AG04449 (cell line): Measurements from ENCODE around the gene SDR42E2.

Source experiments
- CTCF ChIA-PET: fragments of 350-600 bp; formaldehyde crosslinking; extraction: SDS; loops from one replicate; lab custom pipeline; 2021; ENCODE audit warnings: antibody characterized with exemption; lab: Yijun Ruan, JAX
- POLR2A ChIA-PET: fragments of 400-600, 350-600 bp; formaldehyde crosslinking; extraction: SDS; loops from one replicate; lab custom pipeline; 2020; ENCODE audit warnings: antibody characterized with exemption, inconsistent platforms; lab: Yijun Ruan, JAX
- DNase-seq: peaks from one replicate; pipeline ENCODE4 v3.0.0-alpha.2; 2010; ENCODE audit warnings: low read depth, low spot score
- H3K4me3 ChIP-seq: 2 replicates; pipeline ENCODE4 v1.5.1; 2011; ENCODE audit warnings: low read depth, mild to moderate bottlenecking, control low read depth, low read length
- CTCF ChIP-seq: IDR thresholded peaks from one replicate; pipeline ENCODE4 v1.5.1; 2011; ENCODE audit warnings: mild to moderate bottlenecking, moderate library complexity, low read length, control low read depth, inconsistent platforms; ENCODE audit not compliant: insufficient read depth; ENCODE audit errors: missing control alignments

SDR42E2 gene

GRCh38 chr16:22188595-22189442 lies 26.5 kb downstream of the SDR42E2 start:
- no peak overlapping the region for H3K4me3 ChIP-seq
- peak; percentile 73 for TF ChIP-seq CTCF
- POLR2A ChIA-PET = interaction anchor here (0.5 to 1.4 kb wide), 4 partner anchors 90 to 226 kb away, joined by 3 to 5 read pairs (median 4); no protein-coding TSS in a partner anchor
- CTCF ChIA-PET = interaction anchor here (0.6 to 11.8 kb wide), 53 partner anchors 8 to 924 kb away, joined by 3 to 272 read pairs (median 5); partner anchors contain the start of genes MOSMO, PDZD9, POLR3E and UQCRC2
- peak; percentile 83 for DNase-seq

GRCh38 chr16:22189473-22190080 lies 27.3 kb downstream of the SDR42E2 start:
- H3K4me3 ChIP-seq = peak overlapping the region; percentile 70
- TF ChIP-seq CTCF = no peak
- DNase-seq = no peak
- POLR2A ChIA-PET = interaction anchor here (1.4 kb wide), 1 partner anchor 188 kb away, joined by 4 read pairs; no protein-coding TSS in a partner anchor
- CTCF ChIA-PET = interaction anchor here (0.7 to 11.8 kb wide), 32 partner anchors 9 to 532 kb away, joined by 3 to 272 read pairs (median 8); partner anchors contain the start of genes MOSMO, PDZD9, POLR3E and UQCRC2

- no peak for TF ChIP-seq CTCF
- ChIA-PET CTCF (interaction anchor here (1.1 to 12.2 kb wide), 15 partner anchors 16 to 241 kb away, joined by 3 to 272 read pairs (median 12); partner anchors contain the start of genes MOSMO, PDZD9 and POLR3E), POLR2A (interaction anchor here (1.4 kb wide), 1 partner anchor 189 kb away, joined by 4 read pairs; no protein-coding TSS in a partner anchor)
- no peak for DNase-seq
- peak overlapping the region; percentile 70 for H3K4me3 ChIP-seq
Observed at GRCh38 chr16:22190081-22190775, 27.9 kb downstream of the SDR42E2 start.

- ChIA-PET CTCF (interaction anchor here (1.0 to 12.2 kb wide), 5 partner anchors 9 to 628 kb away, joined by 3 to 272 read pairs (median 3); partner anchors contain the start of genes MOSMO, PDZD9 and POLR3E), POLR2A (interaction anchor here (0.6 kb wide), 1 partner anchor 164 kb away, joined by 3 read pairs; no protein-coding TSS in a partner anchor)
- no peak for TF ChIP-seq CTCF
- DNase-seq = peak; percentile 97
- H3K4me3 ChIP-seq = peak overlapping the region; percentile 69
Observed at GRCh38 chr16:22190776-22191531, 28.6 kb downstream of the SDR42E2 start.

GRCh38 chr16:22191532-22192260 lies 29.4 kb downstream of the SDR42E2 start:
- no peak for DNase-seq
- POLR2A ChIA-PET = no interaction called here
- H3K4me3 ChIP-seq = peak overlapping the region; percentile 69
- no peak for TF ChIP-seq CTCF
- CTCF ChIA-PET = interaction anchor here (1.0 to 12.2 kb wide), 5 partner anchors 9 to 628 kb away, joined by 3 to 272 read pairs (median 3); partner anchors contain the start of genes MOSMO, PDZD9 and POLR3E
